Gastrocnemius medialis (tissue), 4 donors: ENCODE measurements around the gene RNF220. TPM values are rescaled to one million over a fixed set of nuclear protein-coding genes. Genes with fewer than 3 reads are reported as not detected.

ENCODE experiments used
- ATAC-seq, 2 donors: fragments of 150-250 bp; one replicate each; pipeline ENCODE4 v1.9.1; 2016
- DNase-seq, 2 donors: peaks; one replicate each; pipeline ENCODE4 v3.0.0-alpha.2; 2019
- H3K27ac ChIP-seq, 4 donors: fragments of 200-600 bp; sonication (generic); 1 replicate in 1 of 4; 2 replicates in 3 of 4; pipeline ENCODE4 v1.5.1; 2016 to 2018; ENCODE audit warnings: mild to moderate bottlenecking in 2 of 4, moderate library complexity in 1 of 4
- H3K27me3 ChIP-seq, 3 donors: fragments of 200-600 bp; sonication (generic) in 2 of 3; 1 replicate in 1 of 3; 2 replicates in 2 of 3; pipeline versions ENCODE4 v1.5.1 to v1.6.0; 2016 to 2019; ENCODE audit warnings: mild to moderate bottlenecking in 1 of 3, moderate library complexity in 1 of 3
- H3K36me3 ChIP-seq, 2 donors: fragments of 200-600 bp; sonication (generic) in 1 of 2; one replicate each; pipeline ENCODE4 v1.5.1; 2017 to 2018
- H3K4me1 ChIP-seq, 2 donors: fragments of 200-600 bp; sonication (generic) in 1 of 2; one replicate each; pipeline ENCODE4 v1.5.1; 2016 to 2017; ENCODE audit warnings: mild to moderate bottlenecking in 2 of 2
- H3K4me3 ChIP-seq, 4 donors: fragments of 200-600 bp; sonication (generic) in 3 of 4; 1 replicate in 1 of 4; 2 replicates in 3 of 4; pipeline ENCODE4 v1.5.1; 2016 to 2019; ENCODE audit warnings: mild to moderate bottlenecking in 2 of 4
- H3K9me3 ChIP-seq, 3 donors: fragments of 200-600 bp; sonication (generic) in 2 of 3; 1 replicate in 1 of 3; 2 replicates in 2 of 3; pipeline ENCODE4 v1.5.1; 2016 to 2019
- POLR2A ChIP-seq, 2 donors: fragments of 450-650 bp; IDR thresholded peaks; one replicate each; pipeline ENCODE4 v1.6.1; 2017; ENCODE audit warnings: antibody characterized with exemption in 2 of 2, mild to moderate bottlenecking in 2 of 2, moderate library complexity in 2 of 2
- in situ Hi-C, 4 donors: fragments of 200-750 bp; cut with MboI; loops; one replicate each; pipeline versions ENCODE4 v1.15.0 to v1.8.0; 2017; ENCODE audit warnings: low sequenced_read_pairs in 4 of 4
- intact Hi-C: fragments of 100-400 bp; cut with DNase I; formaldehyde crosslinking; loops from one replicate; pipeline ENCODE4 v1.15.1; 2023; ENCODE audit warnings: low total_unique reads
- total RNA-seq, 4 donors: library from RNA; depleted of rRNA; stranded (reverse); fragments of >200 nt; gene quantifications; one replicate each; pipeline versions ENCODE4 v1.1.0 to v1.2.3, GENCODE V29; 2016
- TF ChIP-seq, protein P1 (sequence below), 5 experiments: fragments of 450-650 bp in 3 of 5; fragments of 200-600 bp in 2 of 5; sonication (generic) in 2 of 5; IDR thresholded peaks in 4 of 5; conservative IDR thresholded peaks in 1 of 5; 1 replicate in 4 of 5; 2 replicates in 1 of 5; pipeline ENCODE4 v1.5.1; 2016 to 2019; ENCODE audit warnings: antibody characterized with exemption in 5 of 5, mild to moderate bottlenecking in 3 of 5, moderate library complexity in 3 of 5

RNF220 gene
- total RNA-seq, 4 donors from 2014 or later, result 91.2 to 172 (median 128) TPM

DNA sequence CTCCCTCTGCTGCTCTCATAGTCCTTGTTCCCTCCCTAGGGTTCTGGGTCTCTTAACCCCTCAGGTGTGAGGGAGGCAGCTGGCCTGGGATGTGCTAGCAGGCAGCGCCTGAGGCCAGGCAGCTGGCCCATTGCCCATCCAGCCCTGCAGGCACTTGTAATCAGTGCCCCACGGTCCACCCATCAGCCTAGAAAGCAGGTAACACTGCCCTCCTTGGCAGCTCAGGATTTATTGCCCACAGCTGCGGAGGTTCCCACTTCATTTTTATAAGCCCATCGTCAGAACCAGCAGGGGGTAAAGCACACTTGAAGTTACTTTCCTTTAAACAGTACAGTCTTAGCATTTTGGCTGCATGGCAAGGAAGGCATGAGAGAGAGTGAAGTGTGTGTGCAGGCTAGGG is 198.7 kb downstream of the RNF220 start:
- Histone ChIP-seq H3K27ac (no peak overlapping the region), H3K27me3 (peaks cover 0 to 2% (median 0%) of the 10 kb centered on the region in 3 donors), H3K36me3 (no peaks in the 10 kb centered on the region), H3K4me3 (no peak overlapping the region), H3K9me3 (no peaks in the 10 kb centered on the region), H3K4me1 (peaks cover 0 to 12% of the 10 kb centered on the region in 2 donors)
- in situ Hi-C loops, result loop anchor here in 1 of 4 donors (10.0 kb wide), 1 partner anchor 51 kb away; no protein-coding TSS in a partner anchor
- no peak for DNase-seq
- TF ChIP-seq, protein P1, sequence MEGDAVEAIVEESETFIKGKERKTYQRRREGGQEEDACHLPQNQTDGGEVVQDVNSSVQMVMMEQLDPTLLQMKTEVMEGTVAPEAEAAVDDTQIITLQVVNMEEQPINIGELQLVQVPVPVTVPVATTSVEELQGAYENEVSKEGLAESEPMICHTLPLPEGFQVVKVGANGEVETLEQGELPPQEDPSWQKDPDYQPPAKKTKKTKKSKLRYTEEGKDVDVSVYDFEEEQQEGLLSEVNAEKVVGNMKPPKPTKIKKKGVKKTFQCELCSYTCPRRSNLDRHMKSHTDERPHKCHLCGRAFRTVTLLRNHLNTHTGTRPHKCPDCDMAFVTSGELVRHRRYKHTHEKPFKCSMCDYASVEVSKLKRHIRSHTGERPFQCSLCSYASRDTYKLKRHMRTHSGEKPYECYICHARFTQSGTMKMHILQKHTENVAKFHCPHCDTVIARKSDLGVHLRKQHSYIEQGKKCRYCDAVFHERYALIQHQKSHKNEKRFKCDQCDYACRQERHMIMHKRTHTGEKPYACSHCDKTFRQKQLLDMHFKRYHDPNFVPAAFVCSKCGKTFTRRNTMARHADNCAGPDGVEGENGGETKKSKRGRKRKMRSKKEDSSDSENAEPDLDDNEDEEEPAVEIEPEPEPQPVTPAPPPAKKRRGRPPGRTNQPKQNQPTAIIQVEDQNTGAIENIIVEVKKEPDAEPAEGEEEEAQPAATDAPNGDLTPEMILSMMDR (IDR thresholded peaks at IDR 0.05 in 4 of 5, conservative IDR thresholded peaks at IDR 0.05 in 1 of 5), result no peak
- TF ChIP-seq POLR2A (IDR thresholded peaks at IDR 0.05), result no peak
- intact Hi-C loops, result no loop called here
- ATAC-seq, result no peak

DNA sequence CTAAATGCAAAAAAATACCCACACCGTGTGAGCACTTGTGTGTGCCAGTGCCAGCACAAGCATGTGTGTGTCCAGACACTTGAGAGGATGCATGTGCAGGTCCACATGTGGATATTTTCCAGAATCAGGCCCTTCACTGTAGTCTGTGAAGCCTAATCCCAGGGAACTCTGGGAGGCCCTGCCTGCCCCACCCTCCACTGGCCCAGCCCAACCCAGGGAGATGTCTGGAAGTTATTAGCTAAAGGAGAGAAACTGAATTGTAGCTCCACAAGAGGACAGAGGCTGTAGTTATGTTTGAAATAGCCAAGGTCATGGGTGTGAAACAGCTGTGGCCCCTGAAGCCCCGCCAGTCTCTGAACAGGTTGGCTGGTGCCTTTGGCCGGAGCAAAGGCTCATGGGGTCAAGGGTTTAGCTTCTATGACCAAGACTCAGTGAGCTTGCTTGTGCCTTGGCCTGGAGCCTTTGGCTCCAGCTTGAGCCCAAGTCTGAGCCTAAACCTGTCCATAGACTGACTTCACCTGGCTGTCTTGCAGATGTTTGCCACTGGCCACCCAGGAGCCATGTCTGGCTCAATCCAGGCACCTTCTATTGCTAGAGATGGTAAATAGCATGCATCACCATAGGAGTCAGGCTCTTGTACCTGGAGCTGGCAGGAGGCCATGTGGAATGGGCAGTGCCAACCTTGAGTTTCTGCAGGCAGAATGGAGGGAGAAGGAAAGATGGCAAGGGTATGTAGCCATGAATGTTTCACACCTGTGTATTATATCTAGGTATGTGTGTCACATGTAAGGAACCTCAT is 199.3 kb downstream of the RNF220 start:
- ATAC-seq, result no peak
- peaks cover 0 to 12% of the 10 kb centered on the region in 2 donors for H3K4me1 ChIP-seq
- H3K36me3 ChIP-seq, result no peaks in the 10 kb centered on the region
- TF ChIP-seq POLR2A (IDR thresholded peaks at IDR 0.05), result no peak
- TF ChIP-seq, protein P1 (IDR thresholded peaks at IDR 0.05 in 4 of 5, conservative IDR thresholded peaks at IDR 0.05 in 1 of 5), result no peak
- intact Hi-C loops, result no loop called here
- no peak for DNase-seq
- no peak overlapping the region for H3K4me3 ChIP-seq
- no peak overlapping the region for H3K27ac ChIP-seq
- H3K9me3 ChIP-seq, result no peaks in the 10 kb centered on the region
- no peaks in the 10 kb centered on the region for H3K27me3 ChIP-seq
- in situ Hi-C loops, result loop anchor here in 1 of 4 donors (10.0 kb wide), 1 partner anchor 50 kb away; no protein-coding TSS in a partner anchor

DNA sequence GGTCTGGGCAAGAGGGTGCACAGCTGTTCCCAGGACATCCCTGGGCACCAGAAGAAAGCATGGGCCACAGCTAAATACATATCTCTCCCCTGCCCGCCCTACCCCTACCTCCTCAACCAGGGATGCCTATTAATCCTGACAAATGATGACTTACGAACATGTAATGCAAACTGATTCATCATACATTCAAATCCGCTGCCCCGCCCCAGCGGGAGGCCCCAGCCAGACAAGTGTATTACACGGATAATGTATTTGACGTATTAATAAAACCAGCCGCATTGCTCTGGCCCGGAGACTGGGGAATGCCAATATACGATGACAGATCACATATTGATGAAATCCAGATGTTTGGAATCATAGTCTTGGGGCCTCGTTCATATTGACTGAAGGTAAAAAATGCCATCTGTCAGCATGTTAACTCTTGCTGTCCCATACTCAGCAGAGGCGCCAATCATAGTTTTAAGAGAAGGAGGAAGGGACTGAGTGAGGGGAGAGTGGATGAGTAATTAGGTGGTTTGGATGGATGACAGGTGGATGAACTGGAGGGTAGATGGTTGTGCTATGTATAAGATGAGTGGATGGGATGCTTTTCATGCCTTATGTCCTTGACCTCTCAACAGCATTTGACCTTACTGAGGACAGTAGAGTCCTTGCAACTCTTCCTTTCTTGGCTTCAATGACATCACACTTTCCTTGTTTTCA is 201.0 kb downstream of the RNF220 start:
- no peaks in the 10 kb centered on the region for H3K9me3 ChIP-seq
- no peak for TF ChIP-seq POLR2A (IDR thresholded peaks at IDR 0.05)
- TF ChIP-seq, protein P1 (IDR thresholded peaks at IDR 0.05 in 4 of 5, conservative IDR thresholded peaks at IDR 0.05 in 1 of 5), result no peak
- ATAC-seq (no peak), DNase-seq (no peak)
- H3K27ac ChIP-seq, result no peak overlapping the region
- H3K4me1 ChIP-seq, result peaks cover 0 to 12% of the 10 kb centered on the region in 2 donors
- no peak overlapping the region for H3K4me3 ChIP-seq
- no peaks in the 10 kb centered on the region for H3K36me3 ChIP-seq
- in situ Hi-C loops, result loop anchor here in 3 of 4 donors (5.0 to 10.0 kb wide), 2 partner anchors 46 to 49 kb away; no protein-coding TSS in a partner anchor
- H3K27me3 ChIP-seq, result no peaks in the 10 kb centered on the region
- intact Hi-C loops, result no loop called here

DNA sequence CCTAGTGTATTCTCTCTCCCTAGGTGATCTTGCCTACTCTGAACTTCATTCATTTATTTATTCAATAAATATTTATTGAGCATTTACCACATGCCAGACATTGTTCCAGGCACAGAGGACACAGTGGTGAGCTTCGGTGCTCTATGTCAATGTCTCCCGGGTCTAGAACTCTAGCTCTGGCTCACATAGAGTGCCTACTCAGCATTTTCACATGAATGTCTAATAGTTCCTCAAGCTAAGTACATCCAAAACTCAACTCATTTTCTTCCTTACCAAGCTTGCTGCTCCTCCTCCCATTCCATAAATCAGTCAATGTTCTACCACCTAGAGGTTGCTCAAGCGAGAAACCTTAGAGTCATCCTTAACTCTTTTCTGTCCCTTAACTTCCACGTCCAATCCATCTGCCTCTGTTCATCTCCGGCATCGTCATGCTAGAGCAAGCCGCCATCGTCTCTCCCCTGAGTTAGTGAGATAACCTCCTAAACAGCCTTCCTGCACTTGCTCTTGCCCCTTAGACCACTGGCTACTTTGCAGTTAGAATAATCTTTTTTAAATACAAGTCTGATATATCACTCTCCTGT is 201.7 kb downstream of the RNF220 start:
- in situ Hi-C loops, result loop anchor here in 3 of 4 donors (5.0 to 10.0 kb wide), 2 partner anchors 46 to 48 kb away; no protein-coding TSS in a partner anchor
- Histone ChIP-seq H3K9me3 (no peaks in the 10 kb centered on the region), H3K27ac (no peak overlapping the region), H3K4me3 (no peak overlapping the region), H3K4me1 (peaks cover 0 to 12% of the 10 kb centered on the region in 2 donors), H3K27me3 (no peaks in the 10 kb centered on the region), H3K36me3 (no peaks in the 10 kb centered on the region)
- TF ChIP-seq POLR2A (IDR thresholded peaks at IDR 0.05), result no peak
- TF ChIP-seq, protein P1 (IDR thresholded peaks at IDR 0.05 in 4 of 5, conservative IDR thresholded peaks at IDR 0.05 in 1 of 5), result no peak
- no peak for ATAC-seq
- no peak for DNase-seq
- intact Hi-C loops, result no loop called here
